Right lobe of liver (tissue), 4 donors: ENCODE results near the gene IRF1.

ENCODE experiments used
- CTCF ChIP-seq, 4 donors: fragments of 200-600 bp in 3 of 4; fragments of 450-650 bp in 1 of 4; IDR thresholded peaks; one replicate each; pipeline versions ENCODE4 v1.5.1 to v1.8.0; 2016 to 2022; ENCODE audit warnings: antibody characterized with exemption in 4 of 4, mild to moderate bottlenecking in 2 of 4
- POLR2A ChIP-seq: fragments of 450-650 bp; IDR thresholded peaks from one replicate; pipeline ENCODE4 v1.6.1; 2017; ENCODE audit warnings: antibody characterized with exemption, mild to moderate bottlenecking
- donor health status: DM: no; HTN: no; CAD: no.
- donor health status: DM: no; HTN: no; CAD: no.
- donor health status: DM: no; HTN: yes; CAD: no.

DNA sequence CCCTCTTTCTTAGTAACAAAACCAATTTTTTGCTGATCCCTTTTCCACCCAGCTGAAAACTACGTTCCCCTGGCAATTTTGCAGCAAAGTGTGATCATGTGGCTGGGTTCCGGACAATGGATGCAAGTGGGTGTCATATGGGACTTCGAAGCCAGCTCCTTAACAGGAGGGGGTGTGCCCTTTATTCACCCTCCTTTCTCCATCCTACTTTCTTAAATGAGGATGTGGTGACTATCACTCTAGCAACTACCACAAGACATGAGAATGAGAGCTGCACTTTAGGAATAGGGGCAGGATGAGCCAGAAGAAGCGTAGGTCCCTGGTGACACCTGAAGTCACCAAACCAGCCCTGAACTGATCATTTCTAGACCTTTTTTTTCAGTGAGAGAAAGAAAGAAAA is 58.9 kb downstream of the IRF1 start:
- TF ChIP-seq POLR2A (no peak), CTCF (IDR thresholded peaks at IDR 0.05) (no peak)
